GM12878 (cell line): ENCODE results near the gene LRP2BP. TPM values are rescaled to one million over a fixed set of nuclear protein-coding genes. Genes with fewer than 3 reads are reported as not detected.
A peak's percentile ranks its signal among the peaks of the same experiment; 100 is the strongest.

Source experiments
- ATAC-seq: fragments of 200-7000 bp; cut with Tn5 transposase; 3 replicates; pipeline ENCODE4 v1.9.1; 2020; ENCODE audit warnings: mild to moderate bottlenecking, moderate library complexity
- BruUV-seq: library from RNA; stranded (reverse); fragments of 400-500 nt; replicated peaks from 2 replicates; lab custom pipeline; 2021; lab: Mats Ljungman, UMichigan
- CTCF ChIA-PET: fragments of 300-600 bp; sonication (Branson Sonifier 250); formaldehyde crosslinking; extraction: SDS; loops from one replicate; lab custom pipeline; 2021; ENCODE audit warnings: inconsistent platforms; lab: Yijun Ruan, JAX
- POLR2A ChIA-PET: fragments of 350-600 bp; formaldehyde crosslinking; extraction: SDS; loops from one replicate; lab custom pipeline; 2021; ENCODE audit warnings: inconsistent platforms; lab: Charles Lee
- RAD21 ChIA-PET: fragments of 300-600 bp; sonication (Branson Sonifier 250); formaldehyde crosslinking; loops from one replicate; lab custom pipeline; 2023; ENCODE audit warnings: antibody characterized with exemption; ENCODE audit not compliant: unreplicated experiment; lab: Charles Lee
- SMC1A ChIA-PET: fragments of 300-600 bp; sonication (Branson Sonifier 250); formaldehyde crosslinking; loops from one replicate; lab custom pipeline; 2023; ENCODE audit not compliant: unreplicated experiment, uncharacterized antibody; lab: Charles Lee
- DNase-seq: peaks from one replicate; pipeline ENCODE4 v3.0.0-alpha.2; 2011; ENCODE audit warnings: low read depth, low spot score
- FAIRE-seq: peaks from 3 replicates; lab custom pipeline; 2011; peaks lifted over from hg19 to GRCh38; lab: Jason Lieb, UNC
- H2AFZ ChIP-seq: 2 replicates; pipeline ENCODE4 v1.6.0; 2011; ENCODE audit warnings: low read depth, low read length, control low read depth; ENCODE audit not compliant: control insufficient read depth
- H3K27ac ChIP-seq: 2 replicates; pipeline ENCODE4 v1.5.1; 2011; ENCODE audit warnings: control low read depth; ENCODE audit not compliant: control insufficient read depth, insufficient read depth
- H3K27me3 ChIP-seq, 2 experiments: replicated peaks in 1 of 2; 2 replicates each; pipeline versions ENCODE4 v1.6.0 to v1.6.1; 2011; ENCODE audit warnings: low read length in 1 of 2; ENCODE audit not compliant: control insufficient read depth in 2 of 2, insufficient read depth in 2 of 2
- H3K36me3 ChIP-seq, 2 experiments: 2 replicates each; pipeline ENCODE4 v1.5.1; 2011; ENCODE audit warnings: low read length in 1 of 2; ENCODE audit not compliant: control insufficient read depth in 2 of 2, insufficient read depth in 2 of 2
- H3K4me1 ChIP-seq: 2 replicates; pipeline ENCODE4 v1.6.1; 2011; ENCODE audit warnings: mild to moderate bottlenecking, low read length, moderate library complexity, mixed read lengths; ENCODE audit not compliant: control insufficient read depth, insufficient read depth
- H3K4me2 ChIP-seq: 2 replicates; pipeline ENCODE4 v1.6.0; 2011; ENCODE audit warnings: control low read depth; ENCODE audit not compliant: control insufficient read depth, insufficient read depth
- H3K4me3 ChIP-seq: fragments of 200-600 bp; sonication (generic); 2 replicates; pipeline ENCODE4 v1.5.1; 2016
- H3K79me2 ChIP-seq: 2 replicates; pipeline ENCODE4 v1.6.0; 2011; ENCODE audit warnings: low read length; ENCODE audit not compliant: control insufficient read depth, insufficient read depth
- H3K9ac ChIP-seq: 2 replicates; pipeline ENCODE4 v1.8.0; 2011; ENCODE audit warnings: low read length, control low read depth, mixed read lengths; ENCODE audit not compliant: control insufficient read depth, insufficient read depth
- H3K9me3 ChIP-seq: replicated peaks from 3 replicates; pipeline ENCODE4 v1.5.1; 2011; ENCODE audit warnings: mild to moderate bottlenecking, low read length; ENCODE audit not compliant: control insufficient read depth, insufficient read depth
- H4K20me1 ChIP-seq: 2 replicates; pipeline ENCODE4 v1.6.0; 2011; ENCODE audit not compliant: control insufficient read depth, insufficient read depth
- CBX3 ChIP-seq: fragments of 200-600 bp; sonication (generic); IDR thresholded peaks from 2 replicates; pipeline ENCODE4 v1.6.1; 2016; ENCODE audit warnings: low read depth, borderline replicate concordance
- CEBPB ChIP-seq, 2 experiments: fragments of 150-350 bp in 1 of 2; IDR thresholded peaks; 2 replicates each; pipeline ENCODE4 v1.6.1; 2012 to 2014; ENCODE audit warnings: low read depth in 2 of 2, low read length in 2 of 2, borderline replicate concordance in 1 of 2, inconsistent platforms in 1 of 2
- E4F1 ChIP-seq: fragments of 450-650 bp; IDR thresholded peaks from 2 replicates; pipeline ENCODE4 v1.6.1; 2018; ENCODE audit warnings: borderline replicate concordance, mild to moderate bottlenecking; ENCODE audit not compliant: partially characterized antibody
- EGR1 ChIP-seq, 2 experiments: IDR thresholded peaks; 1 replicate in 1 of 2; 2 replicates in 1 of 2; pipeline ENCODE4 v1.6.1; 2011 to 2012; ENCODE audit warnings: low read depth in 2 of 2, low read length in 2 of 2, borderline replicate concordance in 1 of 2, mild to moderate bottlenecking in 1 of 2, moderate library complexity in 1 of 2
- ELK1 ChIP-seq: IDR thresholded peaks from 2 replicates; pipeline ENCODE4 v1.6.1; 2012; ENCODE audit warnings: low read depth, low read length, improper control_type of control experiment
- NFYA ChIP-seq: IDR thresholded peaks from 2 replicates; pipeline ENCODE4 v1.6.1; 2011; ENCODE audit warnings: low read depth, mild to moderate bottlenecking, low read length, improper control_type of control experiment, borderline replicate concordance
- POU2F2 ChIP-seq: IDR thresholded peaks from 3 replicates; pipeline ENCODE4 v1.6.1; 2011; ENCODE audit warnings: low read depth, mild to moderate bottlenecking, low read length, borderline replicate concordance
- RELB ChIP-seq: fragments of 450-650 bp; IDR thresholded peaks from 2 replicates; pipeline ENCODE4 v1.6.1; 2017; ENCODE audit warnings: low read depth, mild to moderate bottlenecking, moderate library complexity
- RUNX3 ChIP-seq: IDR thresholded peaks from 2 replicates; pipeline ENCODE4 v1.6.1; 2012; ENCODE audit warnings: low read length, inconsistent platforms
- SIX5 ChIP-seq: IDR thresholded peaks from 2 replicates; pipeline ENCODE4 v1.6.1; 2011; ENCODE audit warnings: mild to moderate bottlenecking, low read depth, low read length, moderate library complexity; ENCODE audit not compliant: severe bottlenecking
- SMAD5 ChIP-seq: IDR thresholded peaks from 2 replicates; pipeline ENCODE4 v1.6.1; 2016; ENCODE audit warnings: antibody characterized with exemption, low read depth
- SUPT20H ChIP-seq: IDR thresholded peaks from 2 replicates; pipeline ENCODE4 v1.6.1; 2011; ENCODE audit warnings: low read depth, mild to moderate bottlenecking, low read length, moderate library complexity, borderline replicate concordance; ENCODE audit not compliant: control insufficient read depth
- TAF1 ChIP-seq: IDR thresholded peaks from 2 replicates; pipeline ENCODE4 v1.6.1; 2011; ENCODE audit warnings: mild to moderate bottlenecking, low read depth, low read length, borderline replicate concordance
- WGBS: methylation state at CpG from one replicate; pipeline ENCODE4 v1.1.6; 2016; ENCODE audit warnings: low lambda C conversion rate; ENCODE audit not compliant: insufficient replicate concordance, insufficient coverage; ENCODE audit errors: missing lambda C conversion rate; 5-methylcytosine and 5-hydroxymethylcytosine counted together
- in situ Hi-C: fragments of 300-500 bp; cut with MboI; formaldehyde crosslinking; loops from 9 replicates; pipeline ENCODE4 v1.14.3; 2018; ENCODE audit warnings: mixed read lengths
- intact Hi-C: fragments of 100-400 bp; cut with micrococcal nuclease; formaldehyde crosslinking; loops from one replicate; pipeline ENCODE4 v1.14.2; 2022; ENCODE audit not compliant: unreplicated experiment
- polyA plus RNA-seq, 11 experiments: library from polyadenylated mRNA; depleted of rRNA in 4 of 11; unstranded in 6 of 11; stranded (reverse) in 5 of 11; fragments of >200 nt; fragmentation: Nextera tagmentation in 4 of 11; fragmentation: Illumina TruSeq in 1 of 11; extraction: Ambion mirVana in 4 of 11; extraction: Trizol in 1 of 11; gene quantifications; 1 replicate in 1 of 11; 2 replicates in 10 of 11; pipeline versions ENCODE4 v1.2.1 to v1.2.3, GENCODE V29; 2011 to 2016; ENCODE audit warnings: inconsistent platforms in 2 of 11, missing spikeins in 2 of 11, low read depth in 1 of 11
- total RNA-seq, 4 experiments: library from RNA; depleted of rRNA in 3 of 4; stranded (reverse); fragments of >200 nt in 3 of 4; fragmentation: Illumina TruSeq in 1 of 4; extraction: Trizol in 1 of 4; gene quantifications; 2 replicates each; pipeline versions ENCODE4 v1.2.1 to v1.2.3, GENCODE V29; 2013 to 2021

The LRP2BP gene
- total and polyA plus RNA-seq, 10 of the 15 experiments (the other 5 are each of a cell fraction or from before 2014, with no cell fraction given), result 0.27 to 5.2 (median 1.0) TPM

GRCh38 chr4:185425647-185426352, 30.1 kb upstream of the LRP2BP start, which contains the start of gene UFSP2:
Gene UFSP2, minus strand, starts transcription at chr4:185425964. Its CDS starts 96 bp downstream, at chr4:185425868.
- no peaks in the 10 kb centered on the region for H4K20me1 ChIP-seq
- no peaks in the 10 kb centered on the region for H3K27me3 ChIP-seq
- SMC1A ChIA-PET, result interaction anchor here (0.6 to 3.5 kb wide), 15 partner anchors 10 to 1010 kb away, joined by 3 to 25 read pairs (median 4); partner anchors contain the start of genes ANKRD37, CENPU and LRP2BP
- no TSS peak for BruUV-seq
- H3K9ac ChIP-seq, result peak within 1 kb of the TSS; percentile 70
- RAD21 ChIA-PET, result interaction anchor here (1.0 to 3.3 kb wide), 7 partner anchors 9 to 387 kb away, joined by 3 to 21 read pairs (median 5); partner anchors contain the start of genes ANKRD37 and LRP2BP
- peaks cover 15% of the 10 kb centered on the region for H3K79me2 ChIP-seq
- WGBS, result under 1% methylated on average over 66 of the region's 66 CpGs
- H3K4me3 ChIP-seq, result peak within 1 kb of the TSS; percentile 83
- no peaks in the 10 kb centered on the region for H3K4me1 ChIP-seq
- in situ Hi-C loops (no loop called here), intact Hi-C loops (loop anchor here (2.0 kb wide), 1 partner anchor 29 kb away; the partner anchor contains the start of gene ANKRD37)
- peak; percentile 91 for ATAC-seq
- peak within 1 kb of the TSS; percentile 99 for H2AFZ ChIP-seq
- H3K36me3 ChIP-seq, result peaks cover 0 to 6% of the 10 kb centered on the region in 2 experiments; a peak in 1 of 4 replicates
- H3K9me3 ChIP-seq, result no peaks in the 10 kb centered on the region
- CTCF ChIA-PET, result interaction anchor here (0.7 to 2.0 kb wide), 7 partner anchors 30 to 213 kb away, joined by 3 to 8 read pairs (median 4); partner anchors contain the start of gene LRP2BP
- peak; percentile 84 for DNase-seq
- POLR2A ChIA-PET, result interaction anchor here (0.6 to 4.0 kb wide), 8 partner anchors 21 to 309 kb away, joined by 3 to 37 read pairs (median 4); partner anchors contain the start of genes ANKRD37 and LRP2BP
- H3K27ac ChIP-seq, result peak within 1 kb of the TSS; percentile 92
- peak; percentile 97 for FAIRE-seq
- H3K4me2 ChIP-seq, result peak within 1 kb of the TSS; percentile 84
- TF ChIP-seq EGR1 (IDR thresholded peaks at IDR 0.05; ENCODE audit: borderline replicate concordance in 1 of 2, low read depth in 2 of 2, low read length in 2 of 2) (peak in 1 of 2 experiments; percentile 85; a peak in 2 of 3 replicates), RUNX3 (peak; percentile 81), SIX5 (peak; percentile 95), POU2F2 (peak; percentile 44; the same call in 1 of the 3 replicates), CEBPB (IDR thresholded peaks at IDR 0.05; ENCODE audit: borderline replicate concordance in 1 of 2, low read depth in 2 of 2, low read length in 2 of 2) (no peak), RELB (peak; percentile 74), E4F1 (no peak), NFYA (no peak), SUPT20H (no peak), CBX3 (no peak), ELK1 (0 out of 2 replicates have a peak, but pooled peaks have one; percentile 34), SMAD5 (no peak), TAF1 (peak; percentile 62; the same call in 1 of the 2 replicates)
